GM18873 (cell line): ENCODE data around the gene NPHP3.
"Not testable (repeated sequence)": the region's sequence is repeated elsewhere in the genome, so short reads cannot be mapped to it uniquely, and the experiment has no call there.

Experiments used
- ATAC-seq: cut with Tn5 transposase; IDR thresholded peaks from one replicate; pipeline ENCODE4 v1.9.1; 2021; ENCODE audit warnings: mild to moderate bottlenecking, moderate library complexity, moderate number of reproducible peaks; ENCODE audit not compliant: unreplicated experiment, low FRiP score

The NPHP3 gene

GRCh38 chr3:132652640-132653270 is 69.5 kb downstream of the NPHP3 start:
- ATAC-seq, result no peak

DNA sequence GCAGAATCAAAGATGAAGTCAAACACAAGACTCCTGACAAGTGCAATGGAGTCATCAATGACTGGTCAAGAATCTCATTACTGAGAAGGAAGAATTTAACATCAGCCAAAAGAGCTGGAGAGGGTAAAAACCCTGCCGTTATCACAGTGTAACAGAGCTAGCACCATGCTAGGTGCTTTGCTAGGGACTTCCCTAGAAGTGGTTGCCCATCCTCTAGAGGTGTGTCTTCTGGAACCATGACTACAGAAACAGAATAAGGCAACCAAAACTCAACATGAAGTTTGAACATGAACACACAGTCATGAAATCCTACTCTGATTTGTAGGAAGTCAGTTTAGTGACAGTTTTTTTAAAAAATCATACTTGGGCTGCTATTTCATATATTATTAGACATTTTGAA is 72.1 kb downstream of the NPHP3 start:
- ATAC-seq, result no peak

- no peak for ATAC-seq
These were observed 77.2 kb downstream of the NPHP3 start for GRCh38 chr3:132645058-132645457.

DNA sequence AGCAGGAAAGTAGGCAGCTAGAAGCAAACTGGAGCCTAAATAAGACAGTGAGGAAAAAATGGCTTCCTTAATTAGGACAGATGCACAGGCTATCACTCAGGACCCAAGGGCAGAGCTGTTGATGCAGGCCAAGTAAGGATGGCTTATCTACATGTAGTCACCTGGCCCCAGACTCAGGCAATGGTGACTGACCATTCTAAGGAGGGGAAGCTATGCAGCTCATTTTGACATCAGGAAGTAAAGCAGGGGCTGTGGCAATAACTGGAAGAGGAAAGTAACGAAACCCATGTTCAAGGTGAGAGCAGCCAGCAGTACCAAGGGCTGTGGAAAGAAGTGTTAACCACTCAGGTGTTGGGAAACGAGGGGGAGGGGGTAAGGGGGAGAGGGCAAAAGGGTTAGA is 78.8 kb downstream of the NPHP3 start:
- ATAC-seq, result no peak

- ATAC-seq, result no peak
These were observed 79.7 kb downstream of the NPHP3 start for GRCh38 chr3:132642539-132642847.

- no peak for ATAC-seq
These were observed 80.2 kb downstream of the NPHP3 start for GRCh38 chr3:132641837-132642538.

GRCh38 chr3:132641427-132641826 is 80.8 kb downstream of the NPHP3 start:
- not testable (repeated sequence) for ATAC-seq

DNA sequence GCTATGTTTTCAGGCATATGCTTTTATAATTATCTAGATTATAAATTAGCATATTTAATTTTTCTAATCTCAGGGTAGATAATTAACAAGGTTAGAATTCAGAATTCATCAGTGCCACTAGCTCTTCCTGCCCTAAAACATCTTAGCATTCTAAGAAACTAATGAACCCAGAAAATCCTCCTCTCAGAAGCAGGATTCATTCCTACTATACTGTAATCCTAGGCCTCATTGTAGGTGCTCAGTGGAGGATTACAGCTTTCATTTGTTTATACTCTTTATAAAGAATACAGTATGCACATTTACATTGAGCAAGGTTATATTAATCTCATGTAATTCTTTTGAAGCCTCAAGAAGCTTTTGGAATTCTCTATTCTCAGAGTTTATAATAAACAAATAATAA is 83.5 kb downstream of the NPHP3 start:
- ATAC-seq, result no peak

DNA sequence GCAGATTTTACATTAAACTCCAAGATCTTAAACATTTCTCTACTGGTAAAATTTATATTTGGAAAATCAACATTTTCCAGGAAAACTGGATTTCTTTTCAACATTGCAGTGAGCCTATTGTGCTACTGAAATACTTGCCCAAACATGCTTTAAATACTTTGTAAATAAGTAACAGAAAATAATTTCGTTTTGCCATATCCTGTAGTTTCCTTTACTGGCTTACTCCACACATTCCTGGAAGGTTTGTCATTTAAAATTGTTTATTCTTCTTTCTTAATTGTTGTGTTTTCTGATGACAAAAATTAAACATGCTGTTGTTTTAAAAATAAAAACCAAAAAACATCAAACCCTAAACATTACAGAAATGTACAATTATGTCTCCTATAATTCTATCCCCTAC is 84.6 kb downstream of the NPHP3 start:
- ATAC-seq, result no peak

DNA sequence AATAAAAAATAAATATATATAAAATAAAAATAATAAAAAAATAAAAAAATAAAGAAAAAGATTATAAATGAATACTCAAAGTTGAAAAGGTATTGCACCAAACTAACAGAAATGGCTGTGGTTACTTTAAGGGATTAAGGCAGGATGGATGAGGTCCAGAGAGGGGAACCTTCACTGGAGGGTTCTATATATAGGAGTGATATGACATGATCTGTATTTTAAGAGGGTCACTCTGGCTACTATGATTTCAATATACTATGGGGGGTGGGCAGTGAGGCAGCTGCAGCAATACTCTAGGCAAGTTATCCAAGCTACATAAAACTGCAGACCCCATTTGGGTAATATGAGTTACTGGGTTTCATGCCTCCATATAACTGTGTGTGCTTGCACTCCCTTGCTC is 87.2 kb downstream of the NPHP3 start:
- ATAC-seq, result no peak
